ENCODE results near the gene UBE2V1.

UBE2V1 gene

DNA sequence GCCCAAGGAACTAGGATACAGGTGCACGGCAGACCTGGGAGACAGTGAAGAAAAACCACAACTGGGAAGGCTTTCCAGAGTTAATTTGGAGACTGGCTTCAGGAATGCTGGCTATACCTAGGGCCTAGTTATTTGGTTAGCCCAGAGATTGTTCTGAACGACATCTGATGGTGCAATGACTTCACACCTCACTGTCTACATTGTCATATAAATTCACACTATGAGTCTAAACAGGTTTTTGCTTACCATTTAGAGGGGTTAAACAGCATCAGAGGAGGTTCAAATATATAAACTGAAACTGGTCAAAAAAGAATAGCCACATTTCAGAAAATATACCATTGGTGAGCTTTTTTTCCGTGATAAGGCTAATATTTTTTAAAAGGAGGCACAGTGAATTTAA, 16.7 kb downstream of the UBE2V1 start:
- H3K4me1 ChIP-seq: peaks cover 3% of the 10 kb centered on the region
- H3K27ac ChIP-seq: no peak overlapping the region
- no peaks in the 10 kb centered on the region for H3K27me3 ChIP-seq (ENCODE audit: control insufficient read depth, insufficient read depth, low read length)
- H3K9me3 ChIP-seq (ENCODE audit: control insufficient read depth, low read length): no peaks in the 10 kb centered on the region
- no peak overlapping the region for H3K4me2 ChIP-seq (ENCODE audit: low read length)
- H3K9ac ChIP-seq: no peak overlapping the region
- TF ChIP-seq, protein P1, sequence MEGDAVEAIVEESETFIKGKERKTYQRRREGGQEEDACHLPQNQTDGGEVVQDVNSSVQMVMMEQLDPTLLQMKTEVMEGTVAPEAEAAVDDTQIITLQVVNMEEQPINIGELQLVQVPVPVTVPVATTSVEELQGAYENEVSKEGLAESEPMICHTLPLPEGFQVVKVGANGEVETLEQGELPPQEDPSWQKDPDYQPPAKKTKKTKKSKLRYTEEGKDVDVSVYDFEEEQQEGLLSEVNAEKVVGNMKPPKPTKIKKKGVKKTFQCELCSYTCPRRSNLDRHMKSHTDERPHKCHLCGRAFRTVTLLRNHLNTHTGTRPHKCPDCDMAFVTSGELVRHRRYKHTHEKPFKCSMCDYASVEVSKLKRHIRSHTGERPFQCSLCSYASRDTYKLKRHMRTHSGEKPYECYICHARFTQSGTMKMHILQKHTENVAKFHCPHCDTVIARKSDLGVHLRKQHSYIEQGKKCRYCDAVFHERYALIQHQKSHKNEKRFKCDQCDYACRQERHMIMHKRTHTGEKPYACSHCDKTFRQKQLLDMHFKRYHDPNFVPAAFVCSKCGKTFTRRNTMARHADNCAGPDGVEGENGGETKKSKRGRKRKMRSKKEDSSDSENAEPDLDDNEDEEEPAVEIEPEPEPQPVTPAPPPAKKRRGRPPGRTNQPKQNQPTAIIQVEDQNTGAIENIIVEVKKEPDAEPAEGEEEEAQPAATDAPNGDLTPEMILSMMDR (IDR thresholded peaks at IDR 0.05): no peak
- H3K4me3 ChIP-seq (ENCODE audit: low read depth, low read length): no peak overlapping the region
- H3K79me2 ChIP-seq: peaks cover 60% of the 10 kb centered on the region
- no peak overlapping the region for H2AFZ ChIP-seq
- no peaks in the 10 kb centered on the region for H3K36me3 ChIP-seq (ENCODE audit: control insufficient read depth, insufficient read depth, low read length)

DNA sequence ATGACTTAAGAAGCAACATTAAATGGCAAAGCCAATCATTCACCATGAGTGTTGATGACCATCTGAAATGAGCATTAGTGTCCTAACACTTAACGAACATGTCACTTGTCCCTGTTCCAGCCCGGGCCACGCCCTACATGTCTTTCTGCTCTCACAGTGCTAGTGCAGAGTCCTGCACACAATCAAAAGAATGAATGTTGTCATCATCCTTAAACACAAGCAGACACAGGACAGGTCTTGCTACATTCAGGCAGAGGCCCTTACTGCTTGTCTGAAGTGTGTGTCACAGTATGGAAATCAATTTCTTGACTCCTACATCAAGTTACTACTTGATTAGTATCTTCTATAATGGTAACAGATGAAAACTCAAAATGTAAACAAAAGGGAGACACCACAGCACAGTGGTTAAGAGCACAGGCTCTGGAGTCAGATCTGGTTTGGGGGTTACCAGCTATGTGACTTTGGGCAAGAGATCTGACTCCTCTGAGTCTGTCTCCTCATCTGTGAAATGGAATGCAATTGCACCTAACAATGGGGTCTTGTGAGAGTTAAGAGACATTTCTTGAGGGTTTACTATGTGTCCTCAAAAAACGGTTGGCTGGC, 17.4 kb downstream of the UBE2V1 start:
- TF ChIP-seq, protein P1 (IDR thresholded peaks at IDR 0.05): no peak
- Histone ChIP-seq H3K4me2 (ENCODE audit: low read length) (no peak overlapping the region), H3K9ac (no peak overlapping the region), H3K4me1 (peaks cover 3% of the 10 kb centered on the region), H3K27ac (no peak overlapping the region), H3K4me3 (ENCODE audit: low read depth, low read length) (no peak overlapping the region), H3K79me2 (peaks cover 66% of the 10 kb centered on the region), H3K36me3 (ENCODE audit: control insufficient read depth, insufficient read depth, low read length) (no peaks in the 10 kb centered on the region), H2AFZ (no peak overlapping the region), H3K9me3 (ENCODE audit: control insufficient read depth, low read length) (no peaks in the 10 kb centered on the region), H3K27me3 (ENCODE audit: control insufficient read depth, insufficient read depth, low read length) (no peaks in the 10 kb centered on the region)

DNA sequence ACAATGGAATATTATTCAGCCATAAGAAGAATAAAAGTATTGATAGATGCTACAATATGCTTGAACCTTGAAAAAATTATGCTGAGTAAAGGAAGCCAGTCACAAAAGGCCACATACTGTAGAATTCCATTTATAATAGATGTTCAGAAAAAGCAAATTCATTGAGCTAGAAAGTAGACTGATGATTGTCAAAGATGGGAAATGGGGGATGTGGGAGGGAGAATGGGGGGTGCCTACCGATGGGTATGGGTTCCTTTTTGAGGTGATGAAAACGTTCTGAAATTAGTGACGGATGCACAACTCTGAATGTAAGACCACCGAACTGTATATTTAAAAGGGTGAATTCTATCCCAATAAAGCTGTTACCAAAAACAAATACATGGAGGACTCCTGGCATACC, 18.4 kb downstream of the UBE2V1 start:
- Histone ChIP-seq H3K9ac (no peak overlapping the region), H3K4me1 (peaks cover 3% of the 10 kb centered on the region), H3K79me2 (peaks cover 67% of the 10 kb centered on the region), H3K27ac (no peak overlapping the region), H3K9me3 (ENCODE audit: control insufficient read depth, low read length) (no peaks in the 10 kb centered on the region), H2AFZ (no peak overlapping the region), H3K4me3 (ENCODE audit: low read depth, low read length) (no peak overlapping the region), H3K27me3 (ENCODE audit: control insufficient read depth, insufficient read depth, low read length) (no peaks in the 10 kb centered on the region), H3K4me2 (ENCODE audit: low read length) (no peak overlapping the region), H3K36me3 (ENCODE audit: control insufficient read depth, insufficient read depth, low read length) (no peaks in the 10 kb centered on the region)
- TF ChIP-seq, protein P1 (IDR thresholded peaks at IDR 0.05): no peak

DNA sequence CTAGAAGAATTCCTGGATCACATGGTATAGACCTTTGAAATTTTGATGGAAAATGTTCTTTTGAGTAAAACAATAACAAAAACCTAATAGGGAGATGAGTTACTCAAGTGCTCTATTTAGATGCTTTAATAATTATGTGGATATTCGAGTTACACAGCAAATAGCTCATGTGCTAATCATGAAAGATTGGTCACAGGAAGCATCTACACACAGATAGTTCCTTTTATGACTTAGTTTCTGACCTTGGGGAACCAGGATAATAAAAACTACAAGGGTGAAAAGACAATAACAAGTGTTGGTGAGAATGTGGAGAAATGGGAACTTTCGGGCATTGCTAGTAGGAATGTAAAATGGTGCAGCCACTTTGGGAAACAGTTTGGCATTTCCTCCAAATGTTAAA, 19.7 kb downstream of the UBE2V1 start:
- Histone ChIP-seq H3K4me1 (peaks cover 2% of the 10 kb centered on the region), H3K36me3 (ENCODE audit: control insufficient read depth, insufficient read depth, low read length) (no peaks in the 10 kb centered on the region), H3K4me3 (ENCODE audit: low read depth, low read length) (no peak overlapping the region), H3K27ac (no peak overlapping the region), H3K79me2 (peaks cover 58% of the 10 kb centered on the region), H3K4me2 (ENCODE audit: low read length) (no peak overlapping the region), H3K27me3 (ENCODE audit: control insufficient read depth, insufficient read depth, low read length) (no peaks in the 10 kb centered on the region), H3K9me3 (ENCODE audit: control insufficient read depth, low read length) (no peaks in the 10 kb centered on the region), H2AFZ (no peak overlapping the region), H3K9ac (no peak overlapping the region)
- TF ChIP-seq, protein P1 (IDR thresholded peaks at IDR 0.05): no peak

DNA sequence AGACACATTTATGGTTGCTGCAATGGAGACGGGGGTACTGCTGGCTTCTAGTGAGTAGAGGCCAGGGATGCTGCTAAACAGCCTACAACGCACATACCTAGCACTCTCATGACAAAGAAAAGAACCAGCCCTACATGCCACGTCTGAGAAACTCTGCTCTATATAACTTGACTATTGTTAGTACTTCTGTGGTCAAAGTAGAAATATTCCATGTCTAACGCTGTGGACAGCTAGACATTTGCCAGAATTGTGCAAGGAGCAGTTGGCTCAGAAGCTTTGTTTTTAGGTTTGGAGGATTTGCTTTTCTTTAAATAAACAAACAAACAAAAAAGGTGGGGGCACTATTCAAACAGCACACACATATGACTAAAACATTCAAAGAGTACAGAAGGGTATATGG, 20.5 kb downstream of the UBE2V1 start:
- Histone ChIP-seq H3K4me3 (ENCODE audit: low read depth, low read length) (no peak overlapping the region), H3K27me3 (ENCODE audit: control insufficient read depth, insufficient read depth, low read length) (no peaks in the 10 kb centered on the region), H3K9ac (no peak overlapping the region), H3K27ac (no peak overlapping the region), H3K4me1 (peaks cover 7% of the 10 kb centered on the region), H3K4me2 (ENCODE audit: low read length) (no peak overlapping the region), H3K9me3 (ENCODE audit: control insufficient read depth, low read length) (no peaks in the 10 kb centered on the region), H3K36me3 (ENCODE audit: control insufficient read depth, insufficient read depth, low read length) (no peaks in the 10 kb centered on the region), H3K79me2 (peaks cover 50% of the 10 kb centered on the region), H2AFZ (no peak overlapping the region)
- TF ChIP-seq, protein P1 (IDR thresholded peaks at IDR 0.05): no peak
